Trophoblast cell (in vitro differentiated cells and primary cell): ENCODE results near the gene TXNRD3.

Experiments
- DNase-seq, 2 donors: peaks; one replicate each; pipeline ENCODE4 v3.0.0-alpha.2; 2016
- H2AFZ ChIP-seq: 2 replicates; pipeline ENCODE4 v1.6.1; 2013; ENCODE audit warnings: low read length, moderate library complexity, mild to moderate bottlenecking; ENCODE audit not compliant: insufficient read depth, poor library complexity
- H2AK5ac ChIP-seq: 2 replicates; pipeline ENCODE4 v1.6.1; 2013; ENCODE audit warnings: mild to moderate bottlenecking, low read length
- H2BK120ac ChIP-seq: 2 replicates; pipeline ENCODE4 v1.6.1; 2013; ENCODE audit warnings: low read length, mild to moderate bottlenecking, moderate library complexity; ENCODE audit not compliant: insufficient read depth, poor library complexity
- H2BK12ac ChIP-seq: 2 replicates; pipeline ENCODE4 v1.6.1; 2013; ENCODE audit warnings: mild to moderate bottlenecking, low read length, moderate library complexity
- H2BK5ac ChIP-seq: 2 replicates; pipeline ENCODE4 v1.6.1; 2013; ENCODE audit warnings: low read length, low read depth, moderate library complexity, mild to moderate bottlenecking; ENCODE audit not compliant: poor library complexity
- H3K14ac ChIP-seq: 2 replicates; pipeline ENCODE4 v1.6.1; 2013; ENCODE audit warnings: mild to moderate bottlenecking, low read length
- H3K18ac ChIP-seq: 2 replicates; pipeline ENCODE4 v1.6.1; 2013; ENCODE audit warnings: mild to moderate bottlenecking, low read length
- H3K23ac ChIP-seq: 2 replicates; pipeline ENCODE4 v1.6.1; 2013; ENCODE audit warnings: low read length
- H3K27ac ChIP-seq: 2 replicates; pipeline ENCODE4 v1.5.1; 2013; ENCODE audit warnings: low read depth, mild to moderate bottlenecking, inconsistent platforms, low read length, moderate library complexity
- H3K27me3 ChIP-seq: 2 replicates; pipeline ENCODE4 v1.6.1; 2013; ENCODE audit warnings: inconsistent platforms, mild to moderate bottlenecking, low read length, moderate library complexity; ENCODE audit not compliant: insufficient read depth
- H3K36me3 ChIP-seq, 2 experiments: 1 replicate in 1 of 2; 2 replicates in 1 of 2; pipeline ENCODE4 v1.6.1; 2013; ENCODE audit warnings: low read length in 2 of 2, mild to moderate bottlenecking in 2 of 2, moderate library complexity in 1 of 2; ENCODE audit not compliant: insufficient read depth in 2 of 2, control insufficient read depth in 1 of 2
- H3K4ac ChIP-seq: 2 replicates; pipeline ENCODE4 v1.6.1; 2013; ENCODE audit warnings: low read depth, mild to moderate bottlenecking, low read length, moderate library complexity
- H3K4me1 ChIP-seq, 2 experiments: 1 replicate in 1 of 2; 2 replicates in 1 of 2; pipeline ENCODE4 v1.6.1; 2013; ENCODE audit warnings: low read length in 2 of 2, mild to moderate bottlenecking in 2 of 2, moderate library complexity in 1 of 2; ENCODE audit not compliant: insufficient read depth in 2 of 2, control insufficient read depth in 1 of 2
- H3K4me2 ChIP-seq: 2 replicates; pipeline ENCODE4 v1.6.1; 2013; ENCODE audit warnings: inconsistent platforms, mild to moderate bottlenecking, low read length, moderate library complexity
- H3K4me3 ChIP-seq: 2 replicates; pipeline ENCODE4 v1.5.1; 2013; ENCODE audit warnings: mild to moderate bottlenecking, low read depth, low read length, inconsistent platforms
- H3K79me1 ChIP-seq: one replicate; pipeline ENCODE4 v1.6.1; 2013; ENCODE audit warnings: low read length
- H3K79me2 ChIP-seq: 2 replicates; pipeline ENCODE4 v1.6.1; 2013; ENCODE audit warnings: low read length, mild to moderate bottlenecking; ENCODE audit not compliant: control insufficient read depth, insufficient read depth, poor library complexity
- H3K9ac ChIP-seq: 2 replicates; pipeline ENCODE4 v1.6.1; 2013; ENCODE audit warnings: mild to moderate bottlenecking, low read length
- H3K9me3 ChIP-seq: 2 replicates; pipeline ENCODE4 v1.6.1; 2013; ENCODE audit warnings: low read depth, mild to moderate bottlenecking, control low read depth, inconsistent platforms, low read length; ENCODE audit not compliant: insufficient read depth
- H4K12ac ChIP-seq: 2 replicates; pipeline ENCODE4 v1.6.1; 2013; ENCODE audit warnings: low read depth, mild to moderate bottlenecking, low read length, moderate library complexity
- H4K8ac ChIP-seq: 2 replicates; pipeline ENCODE4 v1.6.1; 2013; ENCODE audit warnings: low read depth, mild to moderate bottlenecking, low read length, moderate library complexity
- H4K91ac ChIP-seq: one replicate; pipeline ENCODE4 v1.6.1; 2013; ENCODE audit warnings: low read depth, mild to moderate bottlenecking, low read length, moderate library complexity
- WGBS: extraction: QIAGEN DNeasy Blood & Tissue Kit; methylation state at CpG from one replicate; pipeline ENCODE4 v1.1.7; 2013; ENCODE audit warnings: missing lambda C conversion rate; ENCODE audit not compliant: insufficient read length, insufficient coverage; ENCODE audit errors: extremely low coverage; 5-methylcytosine and 5-hydroxymethylcytosine counted together

The TXNRD3 gene

DNA sequence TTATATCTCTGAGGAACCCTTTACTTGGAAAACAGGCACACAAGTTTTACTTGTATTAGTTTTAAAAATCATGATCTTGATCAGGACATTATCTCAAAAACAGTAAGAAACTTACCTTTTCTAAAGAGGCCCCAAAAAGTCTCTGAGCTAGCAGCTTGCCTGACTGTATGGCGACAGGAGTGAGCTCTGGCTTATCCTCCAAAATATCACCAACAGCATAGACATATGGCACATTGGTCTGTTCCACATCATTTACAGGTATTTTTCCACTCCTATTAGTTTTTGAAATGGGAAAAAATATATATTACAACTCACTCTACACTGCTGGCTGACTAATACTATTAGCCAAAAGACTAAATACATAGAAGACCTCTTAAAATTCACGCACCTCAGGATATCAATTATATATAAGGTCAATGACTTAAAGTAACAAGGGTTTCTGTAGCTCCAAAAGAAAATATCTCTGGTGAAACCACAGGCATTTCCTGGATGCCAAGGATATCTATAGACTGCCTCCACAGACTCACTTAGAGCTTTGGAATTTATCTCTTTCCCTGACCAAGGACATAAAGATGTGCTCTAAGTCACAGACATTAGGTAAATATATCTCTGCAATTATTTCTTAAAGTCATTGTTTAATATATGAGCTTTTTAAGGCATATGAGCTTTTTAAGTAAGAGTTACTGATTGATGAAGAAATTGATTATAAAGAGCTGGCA, 33.1 kb downstream of the TXNRD3 start:
- no CpG with 5 or more reads among the region's 2 CpGs for WGBS
- Histone ChIP-seq H2AK5ac (no peak overlapping the region), H3K4me2 (peak overlapping the region; percentile 45), H3K36me3 (no peaks in the 10 kb centered on the region), H3K4ac (no peak overlapping the region), H3K23ac (no peak overlapping the region), H3K9me3 (no peaks in the 10 kb centered on the region), H3K14ac (no peak overlapping the region), H3K4me3 (no peak overlapping the region), H3K9ac (no peak overlapping the region), H3K18ac (no peak overlapping the region), H3K27ac (peak overlapping the region; percentile 81), H4K91ac (no peak overlapping the region), H3K79me1 (peaks cover 4% of the 10 kb centered on the region), H4K12ac (no peak overlapping the region), H3K4me1 (peaks cover 6 to 12% of the 10 kb centered on the region in 2 experiments), H2BK120ac (no peak overlapping the region), H2BK12ac (peak overlapping the region; percentile 56), H3K27me3 (no peaks in the 10 kb centered on the region), H3K79me2 (no peaks in the 10 kb centered on the region), H2AFZ (no peak overlapping the region), H2BK5ac (no peak overlapping the region), H4K8ac (no peak overlapping the region)
- peak in 1 of 2 donors; percentile 64 for DNase-seq

DNA sequence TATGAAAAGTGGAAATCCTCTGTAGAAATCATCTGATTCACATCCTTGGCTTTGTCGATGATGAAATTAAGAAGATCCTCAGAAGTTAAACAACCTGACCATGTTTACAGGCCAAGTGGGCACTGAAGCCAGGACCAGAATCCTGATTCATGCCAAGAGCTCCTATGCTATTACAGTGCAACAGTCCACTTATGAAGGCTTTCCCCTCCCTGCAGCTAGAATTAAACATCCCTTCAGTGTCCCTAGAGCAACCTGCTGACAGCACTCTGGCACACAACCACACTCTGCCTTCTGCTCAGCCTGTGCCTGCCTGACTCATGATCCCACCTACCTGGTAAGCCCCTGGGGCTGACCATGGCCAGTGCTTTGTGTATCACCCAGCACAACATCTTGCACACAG, 33.8 kb downstream of the TXNRD3 start:
- Histone ChIP-seq H3K4me2 (peak overlapping the region; percentile 45), H3K36me3 (no peaks in the 10 kb centered on the region), H3K4me3 (no peak overlapping the region), H4K8ac (no peak overlapping the region), H3K9ac (peak overlapping the region; percentile 43), H2BK5ac (peak overlapping the region; percentile 5), H3K14ac (peak overlapping the region; percentile 15), H2AFZ (no peak overlapping the region), H3K79me2 (no peaks in the 10 kb centered on the region), H4K91ac (peak overlapping the region; percentile 64), H3K18ac (no peak overlapping the region), H2AK5ac (peak overlapping the region; percentile 23), H3K4me1 (peaks cover 6 to 12% of the 10 kb centered on the region in 2 experiments), H3K23ac (peak overlapping the region; percentile 86), H4K12ac (no peak overlapping the region), H2BK12ac (peak overlapping the region; percentile 41), H3K27ac (peak overlapping the region; percentile 66), H3K79me1 (peaks cover 4% of the 10 kb centered on the region), H2BK120ac (peak overlapping the region; percentile 68), H3K27me3 (no peaks in the 10 kb centered on the region), H3K9me3 (no peaks in the 10 kb centered on the region), H3K4ac (no peak overlapping the region)
- DNase-seq: no peak
- WGBS: no CpG with 5 or more reads among the region's 1 CpG

DNA sequence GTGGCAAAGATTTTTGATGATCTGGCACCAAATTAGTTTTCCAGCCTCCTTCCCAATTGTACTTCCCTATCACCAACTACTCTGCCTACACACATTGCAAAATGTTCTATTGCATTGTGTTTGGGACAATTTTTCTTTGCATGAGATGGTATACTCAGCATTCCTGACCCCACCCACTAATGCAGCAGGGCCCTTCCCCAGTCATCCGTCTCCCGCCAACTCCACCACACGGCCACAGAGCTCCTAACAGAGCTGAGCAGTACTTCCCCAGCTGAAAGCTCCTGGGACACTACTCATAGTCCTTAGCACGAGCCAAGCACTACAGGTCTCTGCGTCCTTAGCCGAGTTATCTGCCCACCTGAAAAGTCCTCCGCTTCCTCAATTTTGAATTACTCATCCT, 34.2 kb downstream of the TXNRD3 start:
- H3K23ac ChIP-seq: no peak overlapping the region
- no peak overlapping the region for H4K91ac ChIP-seq
- H3K9ac ChIP-seq: no peak overlapping the region
- H2BK120ac ChIP-seq: no peak overlapping the region
- WGBS: no CpG with 5 or more reads among the region's 7 CpGs
- H3K4me2 ChIP-seq: no peak overlapping the region
- H3K9me3 ChIP-seq: no peaks in the 10 kb centered on the region
- no peak overlapping the region for H4K12ac ChIP-seq
- H2AFZ ChIP-seq: no peak overlapping the region
- H2BK12ac ChIP-seq: no peak overlapping the region
- H3K79me2 ChIP-seq: no peaks in the 10 kb centered on the region
- H3K4me3 ChIP-seq: no peak overlapping the region
- peaks cover 6 to 12% of the 10 kb centered on the region in 2 experiments for H3K4me1 ChIP-seq
- H4K8ac ChIP-seq: no peak overlapping the region
- H3K18ac ChIP-seq: no peak overlapping the region
- no peaks in the 10 kb centered on the region for H3K27me3 ChIP-seq
- H2AK5ac ChIP-seq: no peak overlapping the region
- no peak overlapping the region for H3K27ac ChIP-seq
- no peak overlapping the region for H3K14ac ChIP-seq
- H3K79me1 ChIP-seq: peaks cover 4% of the 10 kb centered on the region
- no peaks in the 10 kb centered on the region for H3K36me3 ChIP-seq
- no peak for DNase-seq
- no peak overlapping the region for H2BK5ac ChIP-seq
- H3K4ac ChIP-seq: no peak overlapping the region

DNA sequence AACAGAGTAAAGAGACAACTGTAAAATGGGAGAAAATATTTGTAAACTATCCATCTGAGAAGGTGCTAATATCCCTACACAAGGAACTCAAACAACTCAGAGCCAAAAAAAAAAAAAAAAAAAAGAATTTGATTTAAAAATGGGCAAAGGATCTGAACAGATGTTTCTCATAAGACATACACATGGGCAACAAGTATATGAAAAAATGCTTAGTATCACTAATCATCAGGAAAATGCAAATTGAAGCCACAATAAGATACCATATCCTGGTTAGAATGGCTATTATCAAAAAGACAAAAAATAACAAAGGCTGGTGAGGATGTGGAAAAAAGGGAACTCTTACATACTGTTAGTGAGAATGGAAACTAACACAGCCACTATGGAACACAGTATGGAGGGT, 36.2 kb downstream of the TXNRD3 start:
- H3K27ac ChIP-seq: no peak overlapping the region
- H3K79me1 ChIP-seq: peaks cover 4% of the 10 kb centered on the region
- no peak overlapping the region for H3K14ac ChIP-seq
- no peak overlapping the region for H4K91ac ChIP-seq
- H2BK12ac ChIP-seq: no peak overlapping the region
- no peak overlapping the region for H3K4ac ChIP-seq
- no peak overlapping the region for H2BK120ac ChIP-seq
- no peak overlapping the region for H2AFZ ChIP-seq
- H3K23ac ChIP-seq: no peak overlapping the region
- no peak overlapping the region for H4K8ac ChIP-seq
- no peak overlapping the region for H3K18ac ChIP-seq
- H3K4me1 ChIP-seq: peaks cover 6 to 12% of the 10 kb centered on the region in 2 experiments
- H3K36me3 ChIP-seq: no peaks in the 10 kb centered on the region
- H3K79me2 ChIP-seq: no peaks in the 10 kb centered on the region
- no peak overlapping the region for H2AK5ac ChIP-seq
- H4K12ac ChIP-seq: no peak overlapping the region
- no peaks in the 10 kb centered on the region for H3K27me3 ChIP-seq
- no peak overlapping the region for H3K4me3 ChIP-seq
- H3K9ac ChIP-seq: no peak overlapping the region
- no peak overlapping the region for H3K4me2 ChIP-seq
- no peaks in the 10 kb centered on the region for H3K9me3 ChIP-seq
- DNase-seq: no peak
- H2BK5ac ChIP-seq: no peak overlapping the region
